CD4-positive, CD25-positive, alpha-beta regulatory T cell (primary cell): ENCODE data around the gene TMEM237. TPM values are rescaled to one million over a fixed set of nuclear protein-coding genes. Genes with fewer than 3 reads are reported as not detected.

Experiments
- ATAC-seq, 2 donors: fragments of 150-1000 bp; cut with Tn5 transposase; one replicate each; pipeline ENCODE4 v1.10.0; 2021; ENCODE audit warnings: low read depth in 2 of 2, moderate number of reproducible peaks in 2 of 2, moderate library complexity in 1 of 2
- DNase-seq, 3 donors: peaks; one replicate each; pipeline versions ENCODE4 v3.0.0 to v3.0.0-alpha.2; 2012 to 2022; ENCODE audit warnings: mixed read lengths in 1 of 3
- H3K27ac ChIP-seq: one replicate; pipeline ENCODE4 v1.7.0; 2013; ENCODE audit warnings: mild to moderate bottlenecking, low read length; ENCODE audit not compliant: insufficient read depth, poor library complexity, severe bottlenecking
- H3K27me3 ChIP-seq: one replicate; pipeline ENCODE4 v1.7.0; 2013; ENCODE audit warnings: low read length; ENCODE audit not compliant: control insufficient read depth, insufficient read depth
- H3K36me3 ChIP-seq: one replicate; pipeline ENCODE4 v1.7.0; 2013; ENCODE audit warnings: mild to moderate bottlenecking, low read length, moderate library complexity; ENCODE audit not compliant: control insufficient read depth, insufficient read depth
- H3K4me1 ChIP-seq: 2 replicates; pipeline ENCODE4 v1.7.0; 2013; ENCODE audit warnings: mild to moderate bottlenecking, low read length; ENCODE audit not compliant: insufficient read depth, control insufficient read depth, poor library complexity, severe bottlenecking
- H3K4me3 ChIP-seq: one replicate; pipeline ENCODE4 v1.7.0; 2013; ENCODE audit warnings: low read depth, mild to moderate bottlenecking, low read length, moderate library complexity
- H3K9me3 ChIP-seq, 2 experiments: 1 replicate in 1 of 2; 2 replicates in 1 of 2; pipeline ENCODE4 v1.7.0; 2013; ENCODE audit warnings: low read length in 2 of 2, mild to moderate bottlenecking in 1 of 2, moderate library complexity in 1 of 2; ENCODE audit not compliant: control insufficient read depth in 2 of 2
- H3K27ac Mint-ChIP-seq, 3 donors: one replicate each; pipeline ENCODE4 v1.8.0; 2020 to 2022; ENCODE audit warnings: mild to moderate bottlenecking in 3 of 3, mixed read lengths in 3 of 3, moderate library complexity in 2 of 3
- H3K27me3 Mint-ChIP-seq: one replicate; pipeline ENCODE4 v1.8.0; 2022; ENCODE audit warnings: mild to moderate bottlenecking, mixed read lengths
- H3K36me3 Mint-ChIP-seq: one replicate; pipeline ENCODE4 v1.8.0; 2020; ENCODE audit warnings: mixed read lengths
- H3K4me1 Mint-ChIP-seq, 4 donors: one replicate each; pipeline ENCODE4 v1.8.0; 2020 to 2022; ENCODE audit warnings: mixed read lengths in 4 of 4, mild to moderate bottlenecking in 1 of 4
- H3K4me3 Mint-ChIP-seq, 4 donors: one replicate each; pipeline ENCODE4 v1.8.0; 2020 to 2022; ENCODE audit warnings: mild to moderate bottlenecking in 4 of 4, mixed read lengths in 4 of 4, moderate library complexity in 3 of 4
- H3K9me3 Mint-ChIP-seq, 7 donors: one replicate each; pipeline ENCODE4 v1.8.0; 2020 to 2022; ENCODE audit warnings: mixed read lengths in 7 of 7, mild to moderate bottlenecking in 3 of 7, moderate library complexity in 2 of 7
- polyA plus RNA-seq, 4 donors: library from polyadenylated mRNA; unstranded; fragments of 300-500 nt; fragmentation: Illumina TruSeq; gene quantifications; one replicate each; pipeline ENCODE4 v1.2.3, GENCODE V29; 2021
- total RNA-seq: library from RNA; stranded (reverse); gene quantifications from one replicate; pipeline ENCODE4 v1.2.3, GENCODE V29; 2022

The TMEM237 gene, protein sequence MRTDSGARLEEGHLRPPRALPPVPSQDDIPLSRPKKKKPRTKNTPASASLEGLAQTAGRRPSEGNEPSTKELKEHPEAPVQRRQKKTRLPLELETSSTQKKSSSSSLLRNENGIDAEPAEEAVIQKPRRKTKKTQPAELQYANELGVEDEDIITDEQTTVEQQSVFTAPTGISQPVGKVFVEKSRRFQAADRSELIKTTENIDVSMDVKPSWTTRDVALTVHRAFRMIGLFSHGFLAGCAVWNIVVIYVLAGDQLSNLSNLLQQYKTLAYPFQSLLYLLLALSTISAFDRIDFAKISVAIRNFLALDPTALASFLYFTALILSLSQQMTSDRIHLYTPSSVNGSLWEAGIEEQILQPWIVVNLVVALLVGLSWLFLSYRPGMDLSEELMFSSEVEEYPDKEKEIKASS
- 6.5 TPM for total RNA-seq
- polyA plus RNA-seq = 1 to 10 TPM; 2.4 to 5.5 (median 4.0) TPM

DNA sequence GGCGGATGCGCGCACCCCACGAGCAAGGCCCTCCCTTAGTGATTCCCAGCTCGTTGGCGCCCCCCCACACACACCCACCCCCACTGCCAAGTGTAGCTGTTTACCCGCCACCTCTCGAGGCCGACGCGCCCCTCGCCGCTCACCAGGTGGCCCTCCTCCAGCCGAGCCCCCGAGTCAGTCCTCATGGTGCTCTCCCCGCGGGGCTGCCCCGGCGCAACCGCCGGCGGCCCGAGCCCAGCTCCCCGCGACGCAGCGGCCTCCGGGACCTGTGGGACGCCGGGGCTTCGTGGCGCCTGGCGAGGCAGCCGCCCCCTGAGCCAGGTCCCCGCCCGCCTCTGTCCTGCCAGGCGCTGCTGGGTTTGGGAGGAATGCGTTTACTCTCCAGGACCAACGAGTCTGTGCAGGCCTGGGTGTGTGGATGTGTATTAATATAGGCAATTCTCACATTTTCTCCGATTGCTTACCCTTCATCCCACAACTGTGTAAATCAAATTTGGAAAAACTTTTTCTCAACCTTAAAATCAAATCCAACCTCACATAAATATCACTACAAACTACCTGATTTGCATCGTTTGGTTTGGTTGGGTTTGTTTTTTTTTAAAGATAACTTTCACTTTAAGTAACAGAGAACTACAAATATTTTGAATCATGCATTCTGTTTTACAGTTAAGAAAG is at the start of gene TMEM237:
Gene TMEM237, minus strand, starts transcription at position 288 of the 675 bp plus-strand sequence. Its CDS starts 103 bp downstream, at position 185.
- Histone ChIP-seq H3K9me3 (no peaks in the 10 kb centered on the region), H3K27ac (peak within 1 kb of the TSS; percentile 87), H3K36me3 (no peaks in the 10 kb centered on the region), H3K4me1 (peaks cover 12% of the 10 kb centered on the region), H3K27me3 (no peaks in the 10 kb centered on the region), H3K4me3 (peak within 1 kb of the TSS; percentile 94)
- Mint-ChIP-seq H3K4me3 (peak within 1 kb of the TSS; percentile 93 to 98 (median 96)), H3K4me1 (peaks cover 0 to 11% (median 10%) of the 10 kb centered on the region in 4 donors), H3K9me3 (no peaks in the 10 kb centered on the region), H3K27me3 (peaks cover 12% of the 10 kb centered on the region), H3K27ac (peak within 1 kb of the TSS; percentile 97 to 99 (median 98)), H3K36me3 (no peaks in the 10 kb centered on the region)
- ATAC-seq (peak; percentile 49 to 58), DNase-seq (peak in 2 of 3 donors; percentile 41 to 63)

DNA sequence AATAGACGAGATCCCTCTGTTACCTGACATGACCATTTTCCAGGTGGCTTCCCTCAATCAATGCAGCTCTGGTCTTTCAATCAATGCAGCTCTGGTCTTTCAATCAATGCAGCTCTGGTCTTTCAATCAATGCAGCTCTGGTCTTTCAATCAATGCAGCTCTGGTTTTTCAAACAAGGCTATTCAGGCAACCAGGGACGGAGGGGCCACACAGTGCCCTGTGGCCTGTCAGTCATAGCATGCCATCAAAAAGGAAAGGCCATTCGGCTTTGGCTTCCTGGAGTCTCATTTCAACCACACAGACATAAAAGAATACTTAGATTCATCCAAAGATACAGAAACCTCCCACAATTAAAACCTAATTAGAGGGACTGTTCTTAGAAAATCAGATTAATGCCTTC is 41.9 kb upstream of the TMEM237 start:
- peaks cover 0 to 2% (median 0%) of the 10 kb centered on the region in 4 donors for H3K4me1 Mint-ChIP-seq
- Histone ChIP-seq H3K9me3 (no peaks in the 10 kb centered on the region), H3K36me3 (no peaks in the 10 kb centered on the region), H3K27me3 (peaks cover 4% of the 10 kb centered on the region), H3K4me1 (no peaks in the 10 kb centered on the region), H3K4me3 (no peak overlapping the region), H3K27ac (no peak overlapping the region)
- H3K4me3 Mint-ChIP-seq = no peak overlapping the region
- DNase-seq = no peak
- H3K9me3 Mint-ChIP-seq = peaks cover 0 to 4% (median 0%) of the 10 kb centered on the region in 7 donors
- no peaks in the 10 kb centered on the region for H3K36me3 Mint-ChIP-seq
- no peak for ATAC-seq
- H3K27me3 Mint-ChIP-seq = peaks cover 40% of the 10 kb centered on the region
- H3K27ac Mint-ChIP-seq = no peak overlapping the region

DNA sequence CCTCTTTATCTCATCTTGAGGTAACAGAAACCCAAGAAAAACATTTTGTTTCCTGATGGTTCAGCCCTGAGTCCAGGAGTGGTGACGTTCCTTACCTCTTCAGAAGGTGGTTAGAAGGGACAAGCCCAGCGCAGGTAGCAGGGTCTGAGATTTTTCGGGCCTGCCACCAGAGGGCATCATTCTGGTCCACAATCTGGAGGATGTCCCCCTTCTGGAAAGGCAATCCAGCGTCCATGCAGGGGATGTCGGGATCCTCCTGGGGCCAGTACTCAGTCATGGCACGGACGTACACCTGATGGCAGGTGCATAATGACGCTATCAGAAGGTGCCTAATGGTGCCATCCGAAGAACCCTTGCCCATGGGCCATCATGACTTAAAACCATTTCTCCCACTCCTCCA is 37.4 kb upstream of the TMEM237 start:
- peaks cover 2% of the 10 kb centered on the region for H3K27me3 ChIP-seq
- DNase-seq (peak in 1 of 3 donors; percentile 23), ATAC-seq (no peak)
- Mint-ChIP-seq H3K4me3 (no peak overlapping the region), H3K9me3 (peaks cover 0 to 3% (median 0%) of the 10 kb centered on the region in 7 donors), H3K27me3 (peaks cover 31% of the 10 kb centered on the region), H3K36me3 (no peaks in the 10 kb centered on the region), H3K27ac (no peak overlapping the region), H3K4me1 (peaks cover 0 to 2% (median 0%) of the 10 kb centered on the region in 4 donors)
- H3K4me1 ChIP-seq = no peaks in the 10 kb centered on the region
- no peak overlapping the region for H3K27ac ChIP-seq
- no peaks in the 10 kb centered on the region for H3K9me3 ChIP-seq
- H3K36me3 ChIP-seq = no peaks in the 10 kb centered on the region
- no peak overlapping the region for H3K4me3 ChIP-seq

DNA sequence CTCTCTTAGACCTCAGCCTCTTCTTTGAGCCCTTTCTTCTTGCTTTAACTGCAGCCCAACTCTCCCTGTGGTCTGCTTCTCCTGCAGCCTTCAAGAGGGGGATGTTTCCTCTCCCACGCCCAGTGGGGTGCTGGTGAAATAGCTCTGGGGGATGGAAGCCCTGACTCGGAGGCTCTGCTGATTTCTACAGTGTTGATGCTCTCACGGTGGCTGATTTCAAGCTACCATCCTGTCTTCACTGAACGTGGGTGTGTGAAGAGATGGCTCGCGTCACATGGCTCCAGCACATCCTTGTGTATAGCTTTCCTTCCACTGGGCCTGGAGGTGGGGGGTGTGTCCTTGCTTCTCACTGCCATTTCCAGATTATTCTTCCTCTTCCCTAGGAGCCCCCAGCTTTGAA is 35.1 kb upstream of the TMEM237 start:
- peaks cover 2% of the 10 kb centered on the region for H3K27me3 ChIP-seq

DNA sequence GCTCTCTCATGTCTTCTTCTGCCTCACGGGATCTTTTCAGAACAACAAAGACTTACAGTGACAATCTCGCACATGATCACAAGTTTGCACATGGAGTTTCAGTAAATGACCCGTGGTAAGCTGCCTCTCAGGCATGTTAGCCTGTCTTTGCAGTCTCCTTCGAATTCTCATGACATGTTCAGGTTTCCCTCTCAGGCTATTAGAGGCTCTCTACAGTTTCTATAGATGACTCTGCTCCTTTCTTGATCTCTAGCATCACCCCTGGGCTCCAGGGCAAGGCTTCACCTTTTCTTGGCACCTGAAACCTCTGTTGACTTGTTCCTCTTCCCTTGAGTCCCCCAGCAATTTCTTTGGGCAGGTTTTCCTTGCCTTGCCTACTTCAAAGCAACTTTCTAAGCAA is 32.2 kb upstream of the TMEM237 start:
- no peaks in the 10 kb centered on the region for H3K36me3 ChIP-seq
- Mint-ChIP-seq H3K9me3 (peaks cover 0 to 7% (median 1%) of the 10 kb centered on the region in 7 donors), H3K27ac (no peak overlapping the region), H3K4me1 (no peaks in the 10 kb centered on the region), H3K27me3 (peaks cover 30% of the 10 kb centered on the region), H3K4me3 (no peak overlapping the region), H3K36me3 (peaks cover 3% of the 10 kb centered on the region)
- no peak overlapping the region for H3K4me3 ChIP-seq
- no peak overlapping the region for H3K27ac ChIP-seq
- DNase-seq = no peak
- H3K9me3 ChIP-seq = no peaks in the 10 kb centered on the region
- H3K27me3 ChIP-seq = no peaks in the 10 kb centered on the region
- H3K4me1 ChIP-seq = no peaks in the 10 kb centered on the region
- no peak for ATAC-seq

More for the DNA sequence above, 35.1 kb upstream of the TMEM237 start:
- Histone ChIP-seq H3K4me1 (no peaks in the 10 kb centered on the region), H3K9me3 (no peaks in the 10 kb centered on the region), H3K36me3 (no peaks in the 10 kb centered on the region), H3K4me3 (no peak overlapping the region), H3K27ac (no peak overlapping the region)
- Mint-ChIP-seq H3K27ac (no peak overlapping the region), H3K36me3 (no peaks in the 10 kb centered on the region), H3K4me3 (no peak overlapping the region), H3K4me1 (peaks cover 0 to 2% (median 0%) of the 10 kb centered on the region in 4 donors), H3K27me3 (peaks cover 25% of the 10 kb centered on the region), H3K9me3 (peaks cover 0 to 3% (median 0%) of the 10 kb centered on the region in 7 donors)
- no peak for DNase-seq
- ATAC-seq = no peak

DNA sequence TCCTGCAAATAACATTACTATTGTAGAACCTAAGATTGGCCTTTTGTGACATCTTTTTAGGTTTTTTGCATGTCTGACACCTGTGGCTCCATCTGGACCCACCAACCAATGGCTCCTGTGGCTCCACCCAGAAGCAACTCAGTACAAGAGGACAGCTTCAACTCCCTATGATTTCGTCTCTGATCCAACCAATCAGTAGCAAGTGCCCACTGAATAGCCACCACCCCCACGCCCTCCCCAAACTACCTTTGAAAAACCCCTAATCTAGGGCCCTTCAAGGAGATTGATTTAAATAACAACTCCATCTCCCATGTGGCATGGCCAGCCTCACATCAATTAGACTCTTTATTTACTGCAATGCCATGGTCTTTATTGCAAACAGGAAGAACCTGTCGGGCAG is 31.5 kb upstream of the TMEM237 start:
- Mint-ChIP-seq H3K27me3 (peaks cover 30% of the 10 kb centered on the region), H3K27ac (no peak overlapping the region), H3K4me3 (no peak overlapping the region), H3K36me3 (peaks cover 3% of the 10 kb centered on the region), H3K4me1 (no peaks in the 10 kb centered on the region), H3K9me3 (peaks cover 0 to 7% (median 1%) of the 10 kb centered on the region in 7 donors)
- ATAC-seq (no peak), DNase-seq (no peak)
- no peaks in the 10 kb centered on the region for H3K36me3 ChIP-seq
- no peak overlapping the region for H3K27ac ChIP-seq
- no peak overlapping the region for H3K4me3 ChIP-seq
- no peaks in the 10 kb centered on the region for H3K4me1 ChIP-seq
- no peaks in the 10 kb centered on the region for H3K9me3 ChIP-seq
- H3K27me3 ChIP-seq = no peaks in the 10 kb centered on the region

DNA sequence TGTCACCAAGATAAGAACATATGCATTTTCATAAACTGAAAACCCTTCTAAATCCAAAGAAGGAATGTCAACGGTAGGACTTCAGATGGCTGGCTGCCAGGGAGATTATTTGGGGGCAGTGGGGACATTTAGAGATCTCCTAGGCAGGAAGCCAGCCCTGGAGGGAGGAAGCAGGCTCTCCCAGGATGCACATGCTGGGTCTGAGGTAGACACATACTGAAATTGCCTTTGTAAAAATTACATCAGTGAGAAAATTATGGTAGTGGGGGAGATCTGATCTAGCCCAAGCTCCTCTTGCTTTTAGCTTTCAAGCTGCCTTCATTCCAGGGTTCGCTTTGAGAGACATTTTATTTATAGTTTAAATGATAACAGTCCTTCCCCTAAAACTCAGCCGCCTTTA is 31.0 kb upstream of the TMEM237 start:
- Mint-ChIP-seq H3K27ac (no peak overlapping the region), H3K27me3 (peaks cover 30% of the 10 kb centered on the region), H3K4me3 (no peak overlapping the region), H3K36me3 (peaks cover 3% of the 10 kb centered on the region), H3K9me3 (peaks cover 0 to 7% (median 1%) of the 10 kb centered on the region in 7 donors), H3K4me1 (no peaks in the 10 kb centered on the region)
- no peak overlapping the region for H3K27ac ChIP-seq
- ATAC-seq (no peak), DNase-seq (no peak)
- no peaks in the 10 kb centered on the region for H3K4me1 ChIP-seq
- H3K36me3 ChIP-seq = no peaks in the 10 kb centered on the region
- no peaks in the 10 kb centered on the region for H3K27me3 ChIP-seq
- H3K9me3 ChIP-seq = no peaks in the 10 kb centered on the region
- H3K4me3 ChIP-seq = no peak overlapping the region
